Gastroesophageal sphincter (tissue), 4 donors: Measurements from ENCODE around the gene LNX1. TPM values are rescaled to one million over a fixed set of nuclear protein-coding genes. Genes with fewer than 3 reads are reported as not detected.

Experiments
- ATAC-seq: fragments of 150-250 bp; one replicate; pipeline ENCODE4 v1.9.1; 2016; ENCODE audit warnings: mild to moderate bottlenecking, moderate library complexity
- H3K27ac ChIP-seq, 4 donors: fragments of 200-600 bp; sonication (generic) in 3 of 4; 1 replicate in 3 of 4; 2 replicates in 1 of 4; pipeline ENCODE4 v1.5.1; 2016 to 2019
- H3K27me3 ChIP-seq: fragments of 200-600 bp; sonication (generic); one replicate; pipeline ENCODE4 v1.5.1; 2019
- H3K36me3 ChIP-seq, 2 donors: fragments of 200-600 bp; sonication (generic); one replicate each; pipeline ENCODE4 v1.5.1; 2019; ENCODE audit warnings: control low read depth in 1 of 2
- H3K4me1 ChIP-seq, 3 donors: fragments of 200-600 bp; sonication (generic); 1 replicate in 2 of 3; 2 replicates in 1 of 3; pipeline ENCODE4 v1.5.1; 2016 to 2019; ENCODE audit warnings: control low read depth in 2 of 3
- H3K4me3 ChIP-seq, 2 donors: fragments of 200-600 bp; sonication (generic); one replicate each; pipeline ENCODE4 v1.5.1; 2019; ENCODE audit warnings: mild to moderate bottlenecking in 1 of 2, moderate library complexity in 1 of 2
- H3K9me3 ChIP-seq, 3 donors: fragments of 200-600 bp; sonication (generic); one replicate each; pipeline ENCODE4 v1.5.1; 2017 to 2019; ENCODE audit warnings: control low read depth in 2 of 3
- CTCF ChIP-seq, 4 experiments: fragments of 200-600 bp in 2 of 4; fragments of 450-650 bp in 2 of 4; sonication (generic) in 1 of 4; IDR thresholded peaks; one replicate each; pipeline ENCODE4 v1.5.1; 2017 to 2019; ENCODE audit warnings: antibody characterized with exemption in 4 of 4, mild to moderate bottlenecking in 2 of 4, moderate library complexity in 2 of 4
- EP300 ChIP-seq: sonication (generic); formaldehyde crosslinking; IDR thresholded peaks from one replicate; pipeline ENCODE4 v1.6.1; 2017; ENCODE audit warnings: antibody characterized with exemption, mild to moderate bottlenecking
- POLR2A ChIP-seq, 2 donors: fragments of 450-650 bp; IDR thresholded peaks; one replicate each; pipeline ENCODE4 v1.6.1; 2017; ENCODE audit warnings: antibody characterized with exemption in 2 of 2, mild to moderate bottlenecking in 2 of 2, moderate library complexity in 1 of 2
- POLR2AphosphoS5 ChIP-seq: sonication (generic); formaldehyde crosslinking; IDR thresholded peaks from one replicate; pipeline ENCODE4 v1.6.1; 2017; ENCODE audit warnings: antibody characterized with exemption
- WGBS, 2 donors: methylation state at CpG; one replicate each; pipeline ENCODE4 v1.1.5; 2018; ENCODE audit warnings: low coverage in 1 of 2; 5-methylcytosine and 5-hydroxymethylcytosine counted together
- total RNA-seq, 4 donors: library from RNA; depleted of rRNA; stranded (reverse); fragments of >200 nt; gene quantifications; one replicate each; pipeline ENCODE4 v1.1.0, GENCODE V29; 2016

The LNX1 gene
- total RNA-seq, 4 donors from 2014 or later = 2.6 to 13.6 (median 7.2) TPM

DNA sequence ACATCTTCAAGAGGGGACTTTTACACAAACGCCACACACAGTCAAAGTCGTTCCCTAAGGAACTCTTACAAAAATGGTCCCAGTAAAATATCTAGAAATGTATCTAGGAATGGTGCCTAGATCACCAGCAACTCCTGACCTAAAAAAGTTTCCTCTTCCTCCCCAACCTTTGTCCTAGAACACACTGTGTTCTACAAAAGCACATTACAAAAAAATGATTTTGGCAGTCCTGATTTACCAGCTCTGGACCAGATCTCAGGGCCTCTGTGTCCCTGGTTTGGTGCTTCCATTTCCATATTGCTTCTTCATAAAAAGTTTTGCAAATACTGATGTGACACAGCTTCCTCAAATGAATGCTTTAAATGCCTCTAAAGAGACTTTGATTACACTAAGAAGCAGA, 55.0 kb downstream of the LNX1 start:
- H3K36me3 ChIP-seq = no peaks in the 10 kb centered on the region
- no peaks in the 10 kb centered on the region for H3K27me3 ChIP-seq
- peaks cover 0 to 11% (median 0%) of the 10 kb centered on the region in 3 donors for H3K4me1 ChIP-seq
- no peaks in the 10 kb centered on the region for H3K9me3 ChIP-seq
- TF ChIP-seq CTCF (IDR thresholded peaks at IDR 0.05) (no peak), POLR2A (IDR thresholded peaks at IDR 0.05) (no peak), POLR2AphosphoS5 (no peak), EP300 (no peak)
- no peak overlapping the region for H3K4me3 ChIP-seq
- no peak for ATAC-seq
- no peak overlapping the region for H3K27ac ChIP-seq
- WGBS, 2 donors = 78 to 93% methylated on average over 2 of the region's 2 CpGs

- H3K4me1 ChIP-seq = peaks cover 0 to 4% (median 0%) of the 10 kb centered on the region in 3 donors
- no peak for ATAC-seq
- no peaks in the 10 kb centered on the region for H3K36me3 ChIP-seq
- peak overlapping the region in 1 of 4 donors; percentile 38 for H3K27ac ChIP-seq
- TF ChIP-seq CTCF (IDR thresholded peaks at IDR 0.05) (no peak), EP300 (no peak), POLR2AphosphoS5 (no peak), POLR2A (IDR thresholded peaks at IDR 0.05) (no peak)
- no peaks in the 10 kb centered on the region for H3K27me3 ChIP-seq
- WGBS, 2 donors = 90 to 92% methylated on average over 2 to 3 of the region's 3 CpGs
- H3K4me3 ChIP-seq = no peak overlapping the region
- H3K9me3 ChIP-seq = no peaks in the 10 kb centered on the region
These were observed 55.7 kb downstream of the LNX1 start for GRCh38 chr4:53535567-53535966.

GRCh38 chr4:53534684-53535083, 56.6 kb downstream of the LNX1 start:
- H3K36me3 ChIP-seq = no peaks in the 10 kb centered on the region
- no peak for TF ChIP-seq POLR2A (IDR thresholded peaks at IDR 0.05)
- TF ChIP-seq CTCF (IDR thresholded peaks at IDR 0.05) = no peak
- no peak for TF ChIP-seq EP300
- no peak for TF ChIP-seq POLR2AphosphoS5

GRCh38 chr4:53532521-53532920, 58.8 kb downstream of the LNX1 start:
- Histone ChIP-seq H3K27me3 (no peaks in the 10 kb centered on the region), H3K27ac (no peak overlapping the region), H3K4me1 (no peaks in the 10 kb centered on the region), H3K9me3 (no peaks in the 10 kb centered on the region), H3K36me3 (no peaks in the 10 kb centered on the region), H3K4me3 (no peak overlapping the region)
- no peak for ATAC-seq
- TF ChIP-seq POLR2A (IDR thresholded peaks at IDR 0.05) = no peak
- no peak for TF ChIP-seq EP300
- TF ChIP-seq CTCF (IDR thresholded peaks at IDR 0.05) = no peak
- no peak for TF ChIP-seq POLR2AphosphoS5
- WGBS, 2 donors = 71 to 100% methylated on average over 1 of the region's 1 CpG

More at GRCh38 chr4:53534684-53535083, 56.6 kb downstream of the LNX1 start:
- no peaks in the 10 kb centered on the region for H3K9me3 ChIP-seq
- H3K4me1 ChIP-seq = no peaks in the 10 kb centered on the region
- ATAC-seq = no peak
- 83 to 93% methylated on average over 2 of the region's 2 CpGs for WGBS, 2 donors
- no peaks in the 10 kb centered on the region for H3K27me3 ChIP-seq
- H3K27ac ChIP-seq = no peak overlapping the region
- H3K4me3 ChIP-seq = no peak overlapping the region

- no peak for TF ChIP-seq EP300
- TF ChIP-seq POLR2AphosphoS5 = no peak
- no peak for TF ChIP-seq CTCF (IDR thresholded peaks at IDR 0.05)
- TF ChIP-seq POLR2A (IDR thresholded peaks at IDR 0.05) = no peak
- Histone ChIP-seq H3K36me3 (no peaks in the 10 kb centered on the region), H3K27ac (no peak overlapping the region), H3K9me3 (no peaks in the 10 kb centered on the region), H3K4me1 (no peaks in the 10 kb centered on the region), H3K27me3 (no peaks in the 10 kb centered on the region), H3K4me3 (no peak overlapping the region)
- WGBS, 2 donors = 59 to 66% methylated on average over 5 of the region's 5 CpGs
- no peak for ATAC-seq
These were observed 59.6 kb downstream of the LNX1 start for GRCh38 chr4:53531585-53532224.
